IMR-90 (cell line): ENCODE data around the gene KCNE2. TPM values are rescaled to one million over a fixed set of nuclear protein-coding genes. Genes with fewer than 3 reads are reported as not detected.

Source experiments
- ATAC-seq: fragments of 200-7000 bp; cut with Tn5 transposase; 2 replicates; pipeline ENCODE4 v1.9.1; 2020; ENCODE audit warnings: low read depth, mild to moderate bottlenecking, moderate library complexity
- BruUV-seq: library from RNA; stranded (reverse); fragments of 400-500 nt; replicated peaks from 2 replicates; lab custom pipeline; 2021; lab: Mats Ljungman, UMichigan
- CTCF ChIA-PET: fragments of 300-600 bp; formaldehyde crosslinking; extraction: SDS; loops from one replicate; lab custom pipeline; 2021; ENCODE audit warnings: antibody characterized with exemption; lab: Yijun Ruan, JAX
- POLR2A ChIA-PET: fragments of 300-600 bp; sonication (Branson Sonifier 250); formaldehyde crosslinking; loops from one replicate; lab custom pipeline; 2022; ENCODE audit warnings: antibody characterized with exemption; ENCODE audit not compliant: unreplicated experiment; lab: Charles Lee
- DNase-seq: peaks from one replicate; pipeline ENCODE4 v3.0.0; 2013
- H2AFZ ChIP-seq: replicated peaks from 2 replicates; pipeline ENCODE3; 2013; ENCODE audit warnings: low read length, mild to moderate bottlenecking; ENCODE audit not compliant: poor library complexity
- H2AK5ac ChIP-seq: 2 replicates; pipeline ENCODE4 v1.6.1; 2013; ENCODE audit warnings: low read depth, low read length, inconsistent platforms
- H2AK9ac ChIP-seq: replicated peaks from 2 replicates; pipeline ENCODE3; 2013; ENCODE audit warnings: mild to moderate bottlenecking, low read depth, low read length, moderate library complexity; ENCODE audit not compliant: poor library complexity
- H2BK120ac ChIP-seq: 2 replicates; pipeline ENCODE4 v1.6.1; 2013; ENCODE audit warnings: low read depth, low read length, inconsistent platforms
- H2BK15ac ChIP-seq: 3 replicates; pipeline ENCODE4 v1.6.1; 2013; ENCODE audit warnings: low read depth, low read length, inconsistent platforms
- H2BK20ac ChIP-seq: 2 replicates; pipeline ENCODE4 v1.6.1; 2013; ENCODE audit warnings: low read depth, mild to moderate bottlenecking, inconsistent platforms, low read length, moderate library complexity
- H2BK5ac ChIP-seq: 2 replicates; pipeline ENCODE4 v1.6.1; 2013; ENCODE audit warnings: mild to moderate bottlenecking, low read depth, low read length, inconsistent platforms; ENCODE audit not compliant: poor library complexity, severe bottlenecking
- H3K14ac ChIP-seq: replicated peaks from 2 replicates; pipeline ENCODE4 v1.6.1; 2013; ENCODE audit warnings: low read depth, low read length, inconsistent platforms
- H3K18ac ChIP-seq: 2 replicates; pipeline ENCODE4 v1.6.1; 2013; ENCODE audit warnings: low read depth, low read length, control low read depth
- H3K23ac ChIP-seq: 2 replicates; pipeline ENCODE4 v1.6.1; 2013; ENCODE audit warnings: low read depth, low read length, inconsistent platforms
- H3K27ac ChIP-seq: 2 replicates; pipeline ENCODE4 v1.5.1; 2013; ENCODE audit warnings: mild to moderate bottlenecking, control low read depth, low read length; ENCODE audit not compliant: insufficient read depth
- H3K27me3 ChIP-seq: 2 replicates; pipeline ENCODE4 v1.6.1; 2013; ENCODE audit warnings: low read length; ENCODE audit not compliant: control insufficient read depth, insufficient read depth
- H3K36me3 ChIP-seq: 2 replicates; pipeline ENCODE4 v1.6.1; 2013; ENCODE audit warnings: low read length, mixed read lengths; ENCODE audit not compliant: control insufficient read depth, insufficient read depth
- H3K4ac ChIP-seq: 2 replicates; pipeline ENCODE4 v1.6.1; 2013; ENCODE audit warnings: low read depth, low read length, inconsistent platforms
- H3K4me1 ChIP-seq: 2 replicates; pipeline ENCODE4 v1.6.1; 2013; ENCODE audit warnings: low read length, mixed read lengths; ENCODE audit not compliant: control insufficient read depth, insufficient read depth
- H3K4me2 ChIP-seq: 2 replicates; pipeline ENCODE4 v1.6.1; 2013; ENCODE audit warnings: low read depth, mild to moderate bottlenecking, control low read depth, low read length, moderate library complexity
- H3K4me3 ChIP-seq: 2 replicates; pipeline ENCODE4 v1.5.1; 2013; ENCODE audit warnings: low read depth, mild to moderate bottlenecking, control low read depth, low read length, moderate library complexity; ENCODE audit not compliant: insufficient read depth
- H3K56ac ChIP-seq: 2 replicates; pipeline ENCODE4 v1.6.1; 2013; ENCODE audit warnings: low read length, inconsistent platforms; ENCODE audit not compliant: insufficient read depth; ENCODE audit errors: extremely low read depth
- H3K79me1 ChIP-seq, 2 experiments: 2 replicates each; pipeline ENCODE4 v1.6.1; 2013; ENCODE audit warnings: low read length in 2 of 2, inconsistent platforms in 1 of 2, low read depth in 1 of 2
- H3K9ac ChIP-seq: 2 replicates; pipeline ENCODE4 v1.6.1; 2013; ENCODE audit warnings: low read depth, low read length, control low read depth
- H3K9me1 ChIP-seq: 2 replicates; pipeline ENCODE4 v1.6.1; 2013; ENCODE audit warnings: low read length, inconsistent platforms; ENCODE audit not compliant: insufficient read depth
- H3K9me3 ChIP-seq: 2 replicates; pipeline ENCODE4 v1.6.1; 2013; ENCODE audit warnings: low read length; ENCODE audit not compliant: control insufficient read depth, insufficient read depth
- H4K20me1 ChIP-seq: 2 replicates; pipeline ENCODE4 v1.6.1; 2013; ENCODE audit warnings: low read length, inconsistent platforms; ENCODE audit not compliant: insufficient read depth
- H4K5ac ChIP-seq: 2 replicates; pipeline ENCODE4 v1.6.1; 2013; ENCODE audit warnings: mild to moderate bottlenecking, low read depth, low read length, control low read depth
- H4K8ac ChIP-seq, 2 experiments: 2 replicates each; pipeline ENCODE4 v1.6.1; 2013; ENCODE audit warnings: low read depth in 2 of 2, low read length in 2 of 2, control low read depth in 1 of 2, inconsistent platforms in 1 of 2
- H4K91ac ChIP-seq: 2 replicates; pipeline ENCODE4 v1.6.1; 2013; ENCODE audit warnings: low read depth, low read length, inconsistent platforms; ENCODE audit not compliant: insufficient read depth
- BHLHE40 ChIP-seq: fragments of 150-350 bp; IDR thresholded peaks from 2 replicates; pipeline ENCODE4 v1.6.1; 2016; ENCODE audit warnings: mild to moderate bottlenecking, low read depth, low read length
- CEBPB ChIP-seq: IDR thresholded peaks from 2 replicates; pipeline ENCODE4 v1.6.1; 2012; ENCODE audit warnings: low read depth, low read length, improper control_type of control experiment
- FOS ChIP-seq: fragments of 150-350 bp; IDR thresholded peaks from 2 replicates; pipeline ENCODE4 v1.6.1; 2016; ENCODE audit warnings: low read depth, low read length
- MXI1 ChIP-seq: IDR thresholded peaks from 2 replicates; pipeline ENCODE4 v1.6.1; 2012; ENCODE audit warnings: low read depth, mild to moderate bottlenecking, low read length, moderate library complexity, borderline replicate concordance
- RAD21 ChIP-seq: IDR thresholded peaks from 2 replicates; pipeline ENCODE4 v1.6.1; 2012; ENCODE audit warnings: low read length, improper control_type of control experiment
- RFX5 ChIP-seq: IDR thresholded peaks from 2 replicates; pipeline ENCODE4 v1.8.0; 2012; ENCODE audit warnings: low read depth, mild to moderate bottlenecking, low read length, moderate library complexity
- USF2 ChIP-seq: fragments of 150-350 bp; IDR thresholded peaks from 2 replicates; pipeline ENCODE4 v1.6.1; 2017; ENCODE audit warnings: mild to moderate bottlenecking, antibody characterized with exemption, low read length, low read depth
- WGBS, 2 experiments: methylation state at CpG; one replicate each; pipeline versions ENCODE4 v1.1.5 to v1.1.7; 2013; ENCODE audit warnings: missing lambda C conversion rate in 2 of 2; ENCODE audit not compliant: insufficient read length in 1 of 2; ENCODE audit errors: extremely low coverage in 2 of 2; 5-methylcytosine and 5-hydroxymethylcytosine counted together
- dilution Hi-C: fragments of 300-500 bp; cut with HindIII; formaldehyde crosslinking; loops from one replicate; pipeline ENCODE4 v1.14.3; 2018; ENCODE audit warnings: low sequenced_read_pairs; ENCODE audit not compliant: unreplicated experiment
- in situ Hi-C: fragments of 300-500 bp; cut with MboI; formaldehyde crosslinking; loops from 3 replicates; pipeline ENCODE4 v1.14.3; 2019; ENCODE audit warnings: low sequenced_read_pairs, inconsistent platforms, mixed read lengths
- intact Hi-C: fragments of 100-400 bp; cut with micrococcal nuclease; formaldehyde crosslinking; loops from 2 replicates; pipeline ENCODE4 v1.10.0; 2022
- polyA plus RNA-seq, 3 experiments: library from polyadenylated mRNA; depleted of rRNA; stranded (reverse); fragments of >200 nt; gene quantifications; 2 replicates each; pipeline ENCODE4 v1.2.3, GENCODE V29; 2012; ENCODE audit warnings: low replicate concordance in 1 of 3
- total RNA-seq: library from RNA; depleted of rRNA; stranded (reverse); fragments of >200 nt; gene quantifications from 2 replicates; pipeline ENCODE4 v1.2.3, GENCODE V29; 2012

Gene KCNE2
- total and polyA plus RNA-seq, 2 of the 4 experiments (the other 2 are of a cell fraction), result not detected

GRCh38 chr21:34336756-34337391 is 26.9 kb upstream of the KCNE2 start:
- POLR2A ChIA-PET, result no interaction called here
- CTCF ChIA-PET, result no interaction called here
- dilution Hi-C loops (no loop called here), in situ Hi-C loops (no loop called here), intact Hi-C loops (no loop called here)
- Histone ChIP-seq H3K27me3 (no peaks in the 10 kb centered on the region; the same call in 1 of the 2 replicates), H2BK15ac (peak overlapping the region; percentile 89; the same call in 2 of the 3 replicates), H3K18ac (peak overlapping the region; percentile 79), H3K9ac (peak overlapping the region; percentile 33), H3K4me2 (peak overlapping the region; percentile 75), H3K79me1 (no peaks in the 10 kb centered on the region), H2BK120ac (peak overlapping the region; percentile 96), H3K36me3 (no peaks in the 10 kb centered on the region), H2BK20ac (peak overlapping the region; percentile 93), H4K20me1 (no peaks in the 10 kb centered on the region), H4K8ac (peak overlapping the region; percentile 19 to 79; a peak in 3 of 4 replicates), H3K14ac (peak overlapping the region; percentile 77), H3K9me3 (no peaks in the 10 kb centered on the region), H4K5ac (peak overlapping the region; percentile 93), H3K27ac (peak overlapping the region; percentile 73), H2BK5ac (peak overlapping the region; percentile 93), H2AK5ac (peak overlapping the region; percentile 74), H2AFZ (peak overlapping the region; percentile 71), H3K9me1 (peaks cover 11% of the 10 kb centered on the region), H2AK9ac (peak overlapping the region; percentile 62), H3K4me1 (peaks cover 36% of the 10 kb centered on the region), H3K56ac (peak overlapping the region; percentile 56; the same call in 1 of the 2 replicates), H3K23ac (peak overlapping the region; percentile 46; the same call in 1 of the 2 replicates), H3K4me3 (no peak overlapping the region), H4K91ac (peak overlapping the region; percentile 86), H3K4ac (peak overlapping the region; percentile 94)
- 73% methylated on average over 3 of the region's 13 CpGs; no CpG with 5 or more reads in 1 of the 2 experiments for WGBS, 2 experiments
- DNase-seq, result peak; percentile 87
- BruUV-seq, result no TSS peak
- ATAC-seq, result peak; percentile 90
- no peak for TF ChIP-seq RAD21
- TF ChIP-seq BHLHE40, result peak; percentile 22; the same call in 1 of the 2 replicates
- TF ChIP-seq MXI1, result no peak
- TF ChIP-seq FOS, result peak; percentile 2; the same call in 1 of the 2 replicates
- TF ChIP-seq CEBPB, result 0 out of 2 replicates have a peak, but pooled peaks have one; percentile 44
- 0 out of 2 replicates have a peak, but pooled peaks have one; percentile 9 for TF ChIP-seq USF2
- no peak for TF ChIP-seq RFX5
